22Rv1 (cell line): ENCODE results near the gene DNAH8.
"Not testable (repeated sequence)": the region's sequence is repeated elsewhere in the genome, so short reads cannot be mapped to it uniquely, and the experiment has no call there.

Experiments
- H3K27ac ChIP-seq: fragments of 450-650 bp; 2 replicates; pipeline ENCODE4 v1.5.1; 2017
- ZFX ChIP-seq: fragments of 450-650 bp; IDR thresholded peaks from 2 replicates; pipeline ENCODE4 v1.6.1; 2017; ENCODE audit warnings: antibody characterized with exemption, borderline replicate concordance
- TF ChIP-seq, protein P1 (sequence below): fragments of 450-650 bp; IDR thresholded peaks from 2 replicates; pipeline ENCODE4 v1.5.1; 2017; ENCODE audit warnings: mild to moderate bottlenecking

Gene DNAH8

DNA sequence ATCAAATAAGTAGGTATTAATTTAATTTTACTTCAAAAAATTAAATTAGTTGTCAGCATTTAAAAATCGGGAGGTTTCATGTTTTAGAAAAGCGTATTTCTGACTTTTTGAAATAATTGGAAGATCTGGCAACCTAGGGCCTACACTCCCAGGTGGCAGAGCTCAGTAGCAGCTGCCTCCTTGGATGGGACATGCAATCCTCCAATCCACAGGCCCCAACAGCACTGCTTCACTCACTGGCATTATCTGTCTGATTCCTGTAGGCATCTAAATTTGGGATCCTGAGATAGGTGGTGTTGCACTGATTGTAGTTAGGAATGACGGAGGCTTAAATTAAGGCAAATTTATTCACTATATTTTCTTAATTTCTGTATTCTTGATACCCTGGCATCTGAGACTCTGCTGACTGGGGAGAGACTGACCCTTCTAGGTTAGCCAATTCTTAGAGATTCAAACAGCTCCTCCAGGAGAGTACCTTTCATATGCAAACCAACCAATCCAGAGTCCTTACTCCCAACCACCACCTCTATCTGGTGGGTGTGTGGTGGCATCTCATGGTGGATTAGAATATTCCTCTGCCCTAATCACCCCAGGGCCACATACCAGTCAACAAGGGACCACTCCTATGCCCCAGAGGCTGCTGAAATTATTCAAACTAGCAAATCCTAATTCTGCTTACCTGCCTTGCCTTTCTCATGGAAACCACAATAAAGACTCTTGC lies 186.9 kb downstream of the DNAH8 start:
- TF ChIP-seq ZFX, result no peak
- TF ChIP-seq, protein P1, sequence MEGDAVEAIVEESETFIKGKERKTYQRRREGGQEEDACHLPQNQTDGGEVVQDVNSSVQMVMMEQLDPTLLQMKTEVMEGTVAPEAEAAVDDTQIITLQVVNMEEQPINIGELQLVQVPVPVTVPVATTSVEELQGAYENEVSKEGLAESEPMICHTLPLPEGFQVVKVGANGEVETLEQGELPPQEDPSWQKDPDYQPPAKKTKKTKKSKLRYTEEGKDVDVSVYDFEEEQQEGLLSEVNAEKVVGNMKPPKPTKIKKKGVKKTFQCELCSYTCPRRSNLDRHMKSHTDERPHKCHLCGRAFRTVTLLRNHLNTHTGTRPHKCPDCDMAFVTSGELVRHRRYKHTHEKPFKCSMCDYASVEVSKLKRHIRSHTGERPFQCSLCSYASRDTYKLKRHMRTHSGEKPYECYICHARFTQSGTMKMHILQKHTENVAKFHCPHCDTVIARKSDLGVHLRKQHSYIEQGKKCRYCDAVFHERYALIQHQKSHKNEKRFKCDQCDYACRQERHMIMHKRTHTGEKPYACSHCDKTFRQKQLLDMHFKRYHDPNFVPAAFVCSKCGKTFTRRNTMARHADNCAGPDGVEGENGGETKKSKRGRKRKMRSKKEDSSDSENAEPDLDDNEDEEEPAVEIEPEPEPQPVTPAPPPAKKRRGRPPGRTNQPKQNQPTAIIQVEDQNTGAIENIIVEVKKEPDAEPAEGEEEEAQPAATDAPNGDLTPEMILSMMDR, result no peak

DNA sequence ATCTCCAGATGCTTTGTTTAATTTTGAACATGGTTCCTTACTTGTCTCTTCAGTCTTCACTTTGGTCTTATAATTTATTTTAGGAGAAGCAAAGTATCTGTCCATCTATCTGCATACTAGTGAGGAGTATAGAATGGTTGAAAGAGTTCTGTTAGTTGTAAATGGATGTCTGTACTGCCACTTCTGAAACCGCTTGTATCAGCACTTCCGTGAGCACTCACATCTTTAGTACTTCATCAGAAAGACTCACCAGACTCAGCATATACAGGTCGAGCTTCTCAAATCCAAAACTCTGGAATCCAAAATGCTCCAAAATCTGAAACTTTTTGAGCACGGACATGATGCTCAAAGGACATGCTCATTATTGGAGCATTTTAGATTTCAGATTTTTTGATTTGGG lies 191.5 kb downstream of the DNAH8 start:
- H3K27ac ChIP-seq, result no peak overlapping the region
- no peak for TF ChIP-seq ZFX

More for the DNA sequence above, 186.9 kb downstream of the DNAH8 start:
- no peak overlapping the region for H3K27ac ChIP-seq

DNA sequence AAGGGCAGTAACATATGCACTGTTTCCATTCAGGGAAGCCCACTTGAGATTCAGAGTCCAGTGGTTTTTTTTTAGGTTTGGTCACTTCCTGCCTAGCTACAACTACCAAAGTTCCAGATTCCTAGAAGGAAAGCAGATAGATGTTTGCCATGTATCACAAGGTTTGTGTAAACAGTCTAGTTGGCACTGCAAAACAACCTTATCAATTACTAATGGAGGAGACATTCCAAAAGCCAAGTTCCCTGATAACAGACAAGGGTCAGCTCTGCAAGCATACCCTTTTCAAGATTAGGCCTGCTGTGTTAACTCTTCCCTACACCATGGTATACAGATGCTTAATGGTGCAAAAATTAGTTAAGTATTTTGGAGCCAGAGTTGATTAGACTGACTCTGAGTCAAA lies 192.2 kb downstream of the DNAH8 start:
- no peak overlapping the region for H3K27ac ChIP-seq
- TF ChIP-seq, protein P1, result no peak
- no peak for TF ChIP-seq ZFX

DNA sequence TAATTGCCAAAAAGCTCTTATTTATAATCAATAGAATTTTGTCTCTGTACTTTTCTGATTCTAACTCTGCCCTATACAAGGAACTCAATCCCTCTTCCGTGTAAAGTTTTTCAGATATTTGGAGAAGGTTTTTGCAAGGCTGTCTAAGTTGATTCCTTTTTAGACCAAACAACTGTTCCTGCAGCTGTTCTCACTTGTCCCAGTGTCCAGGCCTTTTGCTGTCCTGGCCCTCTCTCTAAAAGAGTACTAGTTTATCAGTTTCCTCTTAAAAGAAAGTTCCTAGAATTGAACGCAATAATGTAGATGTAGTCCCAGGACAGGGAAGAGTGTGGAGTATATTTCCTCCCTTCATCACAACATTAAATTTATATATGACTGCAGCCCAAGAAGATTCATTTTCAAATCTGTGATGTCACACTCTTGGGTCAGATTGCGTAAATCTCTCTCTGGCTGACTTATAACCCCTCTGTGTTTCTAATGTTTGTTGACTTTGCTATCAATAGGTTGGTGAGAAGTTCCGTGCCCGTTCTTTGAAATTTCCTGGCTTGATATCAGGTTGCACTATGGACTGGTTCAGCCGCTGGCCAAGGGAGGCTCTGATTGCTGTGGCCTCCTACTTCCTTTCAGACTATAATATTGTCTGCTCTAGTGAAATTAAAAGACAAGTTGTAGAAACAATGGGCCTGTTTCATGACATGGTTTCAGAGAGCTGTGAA lies 194.1 kb downstream of the DNAH8 start:
- H3K27ac ChIP-seq, result no peak overlapping the region
- no peak for TF ChIP-seq ZFX
- TF ChIP-seq, protein P1, result no peak

DNA sequence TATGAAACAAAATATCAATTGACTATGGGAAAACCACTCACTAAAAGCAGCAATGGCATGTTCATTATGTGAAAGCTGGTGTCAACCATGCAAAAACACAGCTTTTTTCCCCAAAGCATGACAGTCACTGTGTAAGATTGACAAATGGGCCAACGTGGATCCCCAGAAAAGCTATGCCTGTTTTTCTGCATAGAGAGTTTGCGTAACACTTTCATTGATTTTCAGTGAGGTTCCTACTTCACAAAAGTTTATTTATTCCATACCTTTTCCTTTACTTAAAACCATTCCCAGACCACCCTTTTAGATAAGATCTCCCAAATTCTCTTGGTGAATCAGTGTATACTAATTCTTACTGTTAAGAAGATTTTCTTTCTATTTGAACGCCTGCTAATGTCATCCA lies 195.1 kb downstream of the DNAH8 start:
- TF ChIP-seq, protein P1, result no peak
- no peak for TF ChIP-seq ZFX
- no peak overlapping the region for H3K27ac ChIP-seq

DNA sequence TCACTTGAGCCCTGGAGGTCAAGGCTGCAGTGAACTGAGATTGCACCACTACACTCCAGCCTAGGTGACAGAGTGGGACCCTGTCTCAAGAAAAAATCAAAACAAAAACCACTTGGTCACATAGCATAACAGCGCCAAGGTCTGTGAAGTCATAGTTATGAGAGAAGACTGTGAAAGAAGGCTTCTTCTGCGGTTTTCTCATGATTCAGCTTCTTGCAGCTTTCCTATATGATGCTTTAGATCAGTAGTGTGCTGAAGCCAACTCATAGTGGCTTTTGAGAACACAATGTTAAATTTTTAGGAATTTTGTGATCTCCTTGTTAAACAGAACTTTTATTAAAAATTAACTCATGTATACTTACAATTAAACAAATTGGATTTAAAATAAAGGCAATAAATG lies 197.3 kb downstream of the DNAH8 start:
- no peak for TF ChIP-seq ZFX
- TF ChIP-seq, protein P1, result no peak
- no peak overlapping the region for H3K27ac ChIP-seq

DNA sequence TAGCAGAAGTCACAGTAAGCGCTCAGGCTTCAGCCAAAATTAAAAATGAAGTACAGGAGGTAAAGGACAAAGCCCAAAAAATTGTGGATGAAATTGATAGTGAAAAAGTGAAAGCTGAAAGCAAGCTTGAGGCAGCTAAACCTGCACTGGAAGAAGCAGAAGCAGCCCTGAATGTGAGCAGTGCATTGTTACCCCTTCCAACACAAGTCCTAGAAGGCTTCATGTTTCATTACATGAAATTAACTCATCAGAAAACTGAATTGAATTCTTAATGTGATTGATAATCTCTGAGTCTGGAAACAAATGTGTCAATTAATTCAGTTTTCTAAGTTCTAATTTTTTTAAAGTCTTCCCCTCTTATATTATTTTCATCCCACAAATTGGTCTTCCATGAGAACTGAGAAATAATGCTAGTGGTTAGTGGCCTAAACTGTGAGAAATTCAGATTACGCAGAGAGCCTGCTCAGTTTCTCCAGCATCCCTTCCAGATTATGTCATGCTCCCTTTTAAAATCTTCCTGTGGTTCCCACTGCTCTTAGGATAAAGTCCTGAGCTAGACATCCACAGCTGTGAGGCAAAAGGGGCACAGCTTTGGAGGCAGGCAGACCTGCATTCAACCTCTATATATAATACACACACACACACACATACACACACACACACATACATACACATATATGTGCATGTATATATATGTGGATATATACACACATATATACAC lies 200.3 kb downstream of the DNAH8 start:
- TF ChIP-seq ZFX, result no peak
- TF ChIP-seq, protein P1, result no peak
- H3K27ac ChIP-seq, result no peak overlapping the region

DNA sequence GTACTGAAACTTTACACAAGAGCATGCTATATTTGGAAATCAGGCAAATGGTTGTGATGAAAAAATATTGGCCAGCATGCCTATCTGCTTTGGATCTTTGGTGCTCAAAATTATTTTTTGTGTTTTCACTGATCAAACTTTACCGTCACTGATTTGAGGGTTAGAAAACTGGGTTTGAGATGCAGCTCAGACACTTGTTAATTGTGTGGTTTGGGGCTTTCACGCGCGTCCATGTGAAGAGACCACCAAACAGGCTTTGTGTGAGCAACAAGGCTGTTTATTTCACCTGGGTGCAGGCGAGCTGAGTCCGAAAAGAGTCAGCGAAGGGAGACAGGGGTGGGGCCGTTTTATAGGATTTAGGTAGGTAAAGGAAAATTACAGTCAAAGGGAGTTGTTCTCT lies 206.4 kb downstream of the DNAH8 start:
- H3K27ac ChIP-seq, result not testable (repeated sequence)
